ENCODE measurements around the gene H6PD. TPM values are rescaled to one million over a fixed set of nuclear protein-coding genes. Genes with fewer than 3 reads are reported as not detected.

H6PD gene
- total RNA-seq, 1 experiment from 2014 or later: 7.1 TPM

DNA sequence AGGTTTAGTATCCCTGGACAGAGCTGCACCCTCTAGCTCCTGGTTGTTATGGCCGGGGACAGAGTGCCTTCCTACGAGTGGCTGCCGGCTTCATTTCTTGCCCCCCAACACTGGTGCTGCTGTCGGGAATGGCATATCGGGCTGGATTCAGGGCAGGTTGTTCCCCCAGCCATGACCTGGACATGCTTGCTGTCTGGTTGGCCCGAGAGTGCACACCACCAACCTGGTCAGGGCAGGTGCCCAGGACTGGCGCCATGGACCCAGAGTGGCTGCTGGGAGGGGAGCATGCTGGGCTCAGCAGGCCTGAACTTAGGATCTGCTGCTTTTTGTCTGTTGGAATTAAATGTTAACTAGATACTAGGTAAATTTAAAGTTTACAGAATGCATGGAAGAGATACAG is 21.8 kb downstream of the H6PD start:
- no peak for DNase-seq (ENCODE audit: low read depth)

- DNase-seq (ENCODE audit: low read depth): no peak
Measured at GRCh38 chr1:9257851-9258250, 23.3 kb downstream of the H6PD start.

GRCh38 chr1:9258629-9259028 is 24.1 kb downstream of the H6PD start:
- no peak for DNase-seq (ENCODE audit: low read depth)

DNA sequence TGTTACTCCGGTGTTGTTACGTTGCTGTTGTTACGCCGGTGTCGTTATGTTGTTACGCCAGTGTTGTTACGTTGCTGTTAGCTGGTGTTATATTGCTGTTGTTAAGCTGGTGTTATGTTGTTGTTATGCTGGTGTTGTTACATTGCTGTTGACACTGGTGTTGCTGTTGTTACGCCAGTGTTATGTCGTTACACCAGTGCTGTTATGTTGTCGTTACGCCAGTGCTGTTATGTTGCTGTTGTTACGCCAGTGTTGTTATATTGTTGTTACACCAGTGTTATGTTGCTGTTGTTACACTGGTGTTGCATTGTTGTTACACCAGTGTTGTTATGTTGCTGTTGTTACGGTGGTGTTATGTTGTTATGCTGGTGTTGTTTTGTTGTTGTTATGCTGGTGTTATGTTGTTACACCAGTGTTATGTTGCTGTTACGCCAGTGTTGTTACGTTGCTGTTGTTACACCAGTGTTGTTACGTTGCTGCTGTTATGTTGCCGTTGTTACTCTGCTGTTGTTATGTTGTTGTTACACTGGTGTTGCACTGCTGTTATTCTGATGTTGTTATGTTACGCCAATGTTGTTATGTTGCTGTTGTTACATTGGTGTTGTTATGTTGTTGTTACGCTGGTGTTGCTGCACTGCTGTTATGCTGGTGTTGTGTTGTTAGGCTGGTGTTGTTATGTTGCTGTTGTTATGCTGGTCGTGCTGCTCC is 25.6 kb downstream of the H6PD start:
- no peak for DNase-seq (ENCODE audit: low read depth)

DNA sequence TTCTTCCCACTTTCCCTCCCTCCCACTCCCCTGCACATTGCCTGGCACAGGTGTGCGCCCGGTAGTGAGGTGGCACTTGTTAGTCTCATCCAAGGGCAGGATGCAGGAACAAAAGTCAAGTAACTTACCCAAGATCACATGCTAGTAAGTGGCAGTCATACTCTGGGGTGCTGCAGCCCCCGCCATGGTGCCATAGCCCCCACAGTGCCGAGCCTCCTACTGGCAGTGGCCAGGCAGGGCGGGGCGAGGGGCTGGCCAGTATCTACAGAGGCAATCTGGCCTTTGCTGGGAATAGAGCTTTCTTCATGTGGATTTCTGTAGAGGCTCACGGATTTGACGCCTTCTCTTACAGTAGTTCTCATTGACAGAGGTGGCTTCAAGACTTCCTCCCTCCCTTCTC is 26.9 kb downstream of the H6PD start:
- DNase-seq (ENCODE audit: low read depth): no peak

- DNase-seq (ENCODE audit: low read depth): no peak
Measured at GRCh38 chr1:9262096-9262986, 27.8 kb downstream of the H6PD start.

- DNase-seq (ENCODE audit: low read depth): no peak
Measured at GRCh38 chr1:9263276-9263855, 28.8 kb downstream of the H6PD start.

DNA sequence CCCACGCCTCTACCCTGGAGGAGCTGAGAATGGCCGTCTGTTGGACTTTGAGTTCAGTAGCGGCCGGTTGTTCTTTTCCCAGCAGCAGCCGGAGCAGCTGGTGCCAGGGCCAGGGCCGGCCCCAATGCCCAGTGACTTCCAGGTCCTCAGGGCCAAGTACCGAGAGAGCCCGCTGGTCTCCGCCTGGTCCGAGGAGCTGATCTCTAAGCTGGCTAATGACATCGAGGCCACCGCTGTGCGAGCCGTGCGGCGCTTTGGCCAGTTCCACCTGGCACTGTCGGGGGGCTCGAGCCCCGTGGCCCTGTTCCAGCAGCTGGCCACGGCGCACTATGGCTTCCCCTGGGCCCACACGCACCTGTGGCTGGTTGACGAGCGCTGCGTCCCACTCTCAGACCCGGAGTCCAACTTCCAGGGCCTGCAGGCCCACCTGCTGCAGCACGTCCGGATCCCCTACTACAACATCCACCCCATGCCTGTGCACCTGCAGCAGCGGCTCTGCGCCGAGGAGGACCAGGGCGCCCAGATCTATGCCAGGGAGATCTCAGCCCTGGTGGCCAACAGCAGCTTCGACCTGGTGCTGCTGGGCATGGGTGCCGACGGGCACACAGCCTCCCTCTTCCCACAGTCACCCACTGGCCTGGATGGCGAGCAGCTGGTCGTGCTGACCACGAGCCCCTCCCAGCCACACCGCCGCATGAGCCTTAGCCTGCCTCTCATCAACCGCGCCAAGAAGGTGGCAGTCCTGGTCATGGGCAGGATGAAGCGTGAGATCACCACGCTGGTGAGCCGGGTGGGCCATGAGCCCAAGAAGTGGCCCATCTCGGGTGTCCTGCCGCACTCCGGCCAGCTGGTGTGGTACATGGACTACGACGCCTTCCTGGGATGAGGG is 29.7 kb downstream of the H6PD start:
- DNase-seq (ENCODE audit: low read depth): no peak

DNA sequence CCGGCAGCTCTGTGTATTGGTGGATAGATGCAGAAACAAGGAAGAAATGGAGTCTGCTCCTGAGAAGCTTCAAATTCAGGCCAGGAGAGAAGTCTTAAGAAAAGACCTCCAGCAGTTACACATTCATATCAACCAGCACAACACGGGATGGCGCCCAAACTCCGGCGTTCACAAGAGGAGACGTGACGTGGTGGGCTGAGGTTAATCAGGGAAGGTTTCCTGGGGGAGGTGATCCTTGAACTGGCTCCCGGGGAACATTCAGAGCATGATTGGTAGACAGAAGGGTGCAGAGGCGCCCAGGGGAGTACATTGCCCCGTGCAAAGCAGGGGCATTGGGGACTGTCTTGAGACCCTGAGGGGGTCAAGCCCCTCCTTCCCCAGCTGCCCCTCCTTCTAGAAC is 30.5 kb downstream of the H6PD start:
- DNase-seq (ENCODE audit: low read depth): no peak

DNA sequence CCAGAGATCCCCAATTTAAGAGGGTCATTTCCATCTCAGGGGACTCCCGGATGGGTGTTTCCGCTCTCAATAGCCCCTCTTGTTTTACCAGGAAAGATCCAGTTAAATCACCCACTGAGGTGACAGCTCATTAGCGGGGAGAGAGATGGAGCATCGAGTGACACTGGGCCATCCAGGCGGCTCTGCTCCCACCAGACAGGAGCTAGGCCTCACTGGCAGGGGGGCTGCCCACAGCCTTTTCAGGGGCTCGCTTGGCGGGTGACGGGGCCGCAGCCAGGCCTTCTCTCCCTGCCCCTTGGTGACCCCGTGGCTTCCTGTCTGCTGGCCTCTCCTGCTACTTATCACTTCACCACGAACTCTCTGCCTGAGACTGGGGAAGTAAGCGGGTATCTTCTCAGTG is 31.4 kb downstream of the H6PD start:
- DNase-seq (ENCODE audit: low read depth): no peak

GRCh38 chr1:9267352-9267686 is 32.7 kb downstream of the H6PD start:
- no peak for DNase-seq (ENCODE audit: low read depth)

DNA sequence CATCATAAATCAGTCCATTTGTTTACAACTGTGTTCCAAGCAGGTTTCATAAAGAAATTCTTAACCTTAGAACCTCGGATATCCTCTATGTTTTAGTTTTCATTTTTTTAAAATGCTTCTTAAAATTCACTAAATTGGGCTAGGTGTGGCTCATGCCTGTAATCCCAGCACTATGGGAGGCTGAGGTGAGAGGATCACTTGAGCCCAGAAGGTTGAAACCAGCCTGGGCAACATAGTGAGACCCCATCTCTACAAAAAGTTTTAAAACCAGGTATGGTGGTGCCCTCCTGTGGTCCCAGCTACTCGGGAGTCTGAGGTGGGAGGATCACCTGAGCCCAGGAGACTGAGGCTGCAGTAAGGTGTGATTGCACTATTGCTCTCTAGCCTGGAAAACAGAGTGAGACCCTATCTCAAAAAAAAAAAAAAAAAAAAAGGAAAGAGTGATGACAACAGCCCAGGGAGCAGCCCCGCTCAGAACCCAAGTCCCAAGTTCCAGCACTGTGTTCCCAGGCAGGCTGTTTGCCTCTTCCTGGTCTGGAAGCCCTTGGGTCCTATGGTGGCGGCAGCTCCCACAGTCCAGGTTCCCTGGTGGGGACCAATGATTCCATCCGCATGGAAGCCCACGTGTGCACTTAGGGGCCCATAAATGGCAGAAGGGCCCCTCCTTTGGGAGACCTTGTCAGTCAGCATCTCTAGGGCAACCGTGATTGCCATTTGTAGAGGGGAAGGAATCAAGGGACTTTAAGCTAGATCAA is 33.4 kb downstream of the H6PD start:
- DNase-seq (ENCODE audit: low read depth): no peak

DNA sequence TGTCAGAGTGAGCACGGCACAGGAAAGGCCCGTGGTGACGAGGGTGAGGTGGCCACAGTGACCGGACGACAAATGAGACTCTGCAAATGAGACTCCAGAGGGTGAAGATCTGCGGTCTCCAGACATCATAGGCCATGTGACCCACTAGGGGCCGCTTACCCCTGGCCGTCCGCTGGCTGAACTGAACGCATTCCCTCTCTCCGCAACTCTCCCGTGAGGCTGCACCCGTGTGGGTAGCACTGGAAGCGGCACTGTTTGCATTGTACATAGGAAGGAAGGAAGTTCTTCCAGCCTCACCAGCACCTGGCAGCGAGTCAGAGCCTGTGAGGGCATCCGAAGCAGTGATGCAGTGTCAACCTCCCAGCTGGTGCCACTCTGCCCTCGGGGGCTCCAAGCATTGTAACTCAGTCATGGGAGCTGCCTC is 34.5 kb downstream of the H6PD start:
- DNase-seq (ENCODE audit: low read depth): peak; percentile 28

GRCh38 chr1:9269721-9270120 is 35.1 kb downstream of the H6PD start:
- no peak for DNase-seq (ENCODE audit: low read depth)

DNA sequence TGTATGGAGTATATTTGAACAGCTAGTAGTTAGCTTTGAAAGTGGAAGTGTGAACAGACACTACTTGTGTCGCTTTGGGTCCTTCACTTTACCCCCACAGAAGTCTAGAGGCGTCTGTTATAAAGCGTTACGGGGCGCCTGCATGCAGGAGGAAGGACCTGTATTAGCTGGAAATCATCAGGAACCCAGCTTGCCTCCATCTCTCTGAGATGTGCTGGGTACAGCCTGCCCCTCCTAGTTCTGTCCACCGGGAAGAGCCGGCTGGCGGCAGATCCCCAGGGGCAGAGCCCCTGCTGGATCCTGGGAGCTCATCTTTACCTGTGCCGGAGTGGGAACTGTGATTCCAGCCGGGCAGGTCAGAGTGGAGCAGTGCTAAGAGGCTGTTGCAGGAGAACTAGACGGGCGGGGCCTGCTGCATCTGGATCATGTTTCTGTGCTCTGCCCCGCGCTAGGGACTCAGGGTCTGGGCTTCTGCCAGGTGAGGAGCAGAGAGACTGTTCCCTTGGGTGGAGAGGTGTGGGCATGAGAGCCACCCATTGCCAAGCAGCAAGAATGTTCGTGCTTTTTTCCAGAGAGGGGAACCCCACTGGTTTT is 35.8 kb downstream of the H6PD start:
- no peak for DNase-seq (ENCODE audit: low read depth)

DNA sequence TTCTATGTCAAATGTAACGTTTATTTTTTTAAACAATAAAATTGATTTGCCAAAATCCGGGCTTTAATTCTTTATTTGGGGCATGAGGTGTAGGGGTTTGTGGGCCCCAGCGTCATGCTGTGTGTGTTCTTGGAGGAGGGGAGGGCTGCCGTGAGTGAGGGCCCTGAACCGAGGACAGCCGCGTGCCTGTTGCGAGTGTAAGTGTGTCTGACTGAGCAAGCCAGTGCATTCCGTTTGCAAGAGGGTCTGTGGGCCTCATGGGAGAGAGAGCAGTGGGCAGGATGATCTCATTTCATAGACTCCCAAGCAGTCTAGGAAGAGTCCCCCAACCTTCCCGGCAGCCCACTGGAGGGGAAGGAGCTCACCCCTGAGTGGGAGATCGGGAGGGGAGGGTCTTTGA is 36.7 kb downstream of the H6PD start:
- DNase-seq (ENCODE audit: low read depth): no peak

- DNase-seq (ENCODE audit: low read depth): no peak
Measured at GRCh38 chr1:9271861-9272595, 37.5 kb downstream of the H6PD start.

DNA sequence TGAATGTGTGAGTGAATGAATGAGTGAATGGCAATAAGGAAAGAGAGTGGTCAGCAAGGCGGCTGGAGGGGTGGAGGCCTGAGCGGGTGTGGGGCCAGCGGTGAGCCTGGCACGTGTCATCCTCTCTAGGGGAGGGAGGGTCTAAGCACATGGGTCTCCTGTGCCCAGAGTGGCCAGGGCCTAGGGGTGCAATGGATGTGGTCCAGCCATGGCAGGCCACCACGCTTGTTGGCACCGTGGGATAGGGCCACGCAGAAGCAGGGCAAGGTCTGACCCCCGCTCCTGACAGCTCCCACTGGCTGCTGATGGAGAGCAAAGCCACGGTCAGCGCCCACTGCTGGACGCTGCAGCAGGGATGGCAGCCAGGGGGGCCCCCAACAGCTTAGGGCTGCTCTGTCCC is 38.6 kb downstream of the H6PD start:
- DNase-seq (ENCODE audit: low read depth): no peak

DNA sequence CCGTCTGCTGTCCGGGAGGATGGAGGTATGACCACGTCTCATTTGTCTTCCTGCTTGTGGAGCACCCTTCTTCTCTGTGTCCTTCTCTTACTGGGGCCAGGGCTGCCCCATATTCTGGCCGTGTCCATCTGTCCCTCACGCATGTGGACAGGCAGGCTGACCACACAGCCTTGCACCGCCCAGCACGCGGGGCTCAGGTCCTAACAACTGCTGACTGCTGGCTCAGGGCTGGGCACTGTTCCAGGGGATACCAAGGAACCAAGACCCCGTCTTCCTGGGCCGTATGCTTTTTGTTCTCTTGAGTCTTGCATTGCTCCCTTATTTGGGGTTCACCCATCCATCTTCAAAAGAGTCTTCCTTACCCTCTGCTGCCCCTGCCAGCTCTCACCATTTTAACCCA is 40.6 kb downstream of the H6PD start:
- DNase-seq (ENCODE audit: low read depth): no peak

DNA sequence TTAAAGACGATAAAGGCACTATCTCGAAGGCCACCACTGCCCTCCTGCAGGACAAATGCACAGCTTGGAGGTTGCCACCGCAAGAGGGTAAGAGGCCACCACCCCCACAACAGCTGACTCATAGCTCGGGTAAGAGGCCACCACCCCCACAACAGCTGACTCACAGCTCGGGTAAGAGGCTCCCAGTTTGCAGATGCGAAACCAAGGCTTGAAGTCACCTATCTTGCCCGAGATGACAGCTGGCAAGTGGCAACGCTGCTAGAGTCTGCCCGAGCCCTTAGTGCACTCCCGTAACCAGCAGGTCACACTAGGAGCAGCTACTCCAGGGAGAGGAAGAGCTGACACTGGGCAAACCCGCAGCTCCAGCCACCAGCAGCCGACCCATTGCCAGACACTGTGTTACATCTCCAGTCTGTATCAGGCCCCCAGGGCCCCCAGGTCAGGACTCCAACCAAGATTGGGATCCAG is 41.0 kb downstream of the H6PD start:
- DNase-seq (ENCODE audit: low read depth): peak; percentile 95
